ENCODE measurements around the gene LTA4H.
A peak's percentile ranks its signal among the peaks of the same experiment; 100 is the strongest.

LTA4H gene

DNA sequence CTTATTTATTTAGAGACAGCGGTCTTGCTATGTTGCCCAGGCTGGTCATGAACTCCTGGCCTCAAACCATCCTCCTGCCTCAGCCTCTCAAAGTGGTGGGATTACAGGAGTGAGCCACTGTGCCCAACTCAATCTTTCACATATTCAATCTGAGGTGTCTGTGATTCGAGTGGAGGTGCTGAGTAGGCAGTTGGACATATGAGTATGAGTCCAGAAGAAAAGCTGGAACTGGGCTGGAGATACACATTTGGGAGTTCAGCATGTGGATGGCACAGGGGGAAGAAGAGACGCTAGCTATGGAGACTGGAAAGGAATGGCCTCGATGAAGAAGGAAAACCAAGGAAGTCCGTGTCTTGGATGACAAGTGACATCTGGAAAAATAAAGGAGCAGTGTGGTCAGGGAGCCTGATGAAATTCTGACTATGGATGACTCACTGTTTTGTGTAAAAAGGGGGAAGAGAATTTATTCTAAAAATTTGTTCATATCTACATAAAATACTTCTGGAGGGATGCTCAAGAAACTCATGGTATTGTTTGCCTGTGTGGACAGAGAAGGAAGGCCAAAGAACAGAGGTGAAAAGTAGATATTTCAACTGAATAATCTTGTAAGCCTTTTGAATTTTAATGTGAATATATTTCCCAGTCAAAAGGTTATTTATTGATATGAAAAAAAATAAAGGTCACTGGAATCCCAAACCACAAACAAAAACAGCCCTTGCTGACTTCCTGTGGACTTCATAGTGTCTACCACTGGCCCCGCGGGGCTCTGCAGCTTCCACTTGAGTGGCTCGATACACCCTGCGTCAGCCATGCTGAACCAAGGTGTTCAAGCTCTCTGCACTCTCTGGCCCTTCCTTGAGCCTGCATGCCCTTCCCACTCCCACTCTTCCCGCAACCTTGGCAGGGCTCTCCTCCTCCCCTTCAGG is 8.9 kb upstream of the LTA4H start:
- no CpG with 5 or more reads among the region's 10 CpGs for WGBS (ENCODE audit: extremely low coverage, insufficient coverage, low lambda C conversion rate)
- Histone ChIP-seq H3K27ac (ENCODE audit: low read depth, low read length) (peak overlapping the region; percentile 15), H4K5ac (ENCODE audit: low read length) (no peak overlapping the region)

GRCh38 chr12:96041181-96041580 is 5.8 kb upstream of the LTA4H start:
- no peaks in the 10 kb centered on the region for H3K79me1 ChIP-seq (ENCODE audit: low read length)
- no peak overlapping the region for H2AK5ac ChIP-seq (ENCODE audit: low read length)
- H3K4me1 ChIP-seq (ENCODE audit: control insufficient read depth, low read depth, low read length): no peaks in the 10 kb centered on the region
- H2BK5ac ChIP-seq (ENCODE audit: low read length): no peak overlapping the region
- H2BK120ac ChIP-seq (ENCODE audit: low read depth, low read length): no peak overlapping the region
- no peaks in the 10 kb centered on the region for H3K36me3 ChIP-seq (ENCODE audit: control insufficient read depth, insufficient read depth, low read length)
- no CpG with 5 or more reads among the region's 1 CpG for WGBS (ENCODE audit: extremely low coverage, insufficient coverage, low lambda C conversion rate)
- H4K5ac ChIP-seq (ENCODE audit: low read length): no peak overlapping the region
- H4K8ac ChIP-seq (ENCODE audit: low read depth, low read length): no peak overlapping the region
- H3K18ac ChIP-seq (ENCODE audit: low read length): no peak overlapping the region
- H3K4ac ChIP-seq (ENCODE audit: low read depth, low read length): no peak overlapping the region
- no peak overlapping the region for H3K4me3 ChIP-seq (ENCODE audit: low read length)
- no peak for DNase-seq
- H3K56ac ChIP-seq (ENCODE audit: low read length): no peak overlapping the region
- H3K27me3 ChIP-seq (ENCODE audit: insufficient read depth, low read length, poor library complexity): no peaks in the 10 kb centered on the region
- H3K79me2 ChIP-seq (ENCODE audit: control insufficient read depth, insufficient read depth, low read length): no peaks in the 10 kb centered on the region
- H3K9ac ChIP-seq (ENCODE audit: low read length): no peak overlapping the region
- H3K23ac ChIP-seq (ENCODE audit: low read length): no peak overlapping the region
- H3K27ac ChIP-seq (ENCODE audit: low read depth, low read length): no peak overlapping the region
- no peak overlapping the region for H3K4me2 ChIP-seq (ENCODE audit: low read length)
- H2BK15ac ChIP-seq (replicated peaks; ENCODE audit: low read depth): no peak overlapping the region

More for the DNA sequence above, 8.9 kb upstream of the LTA4H start:
- Histone ChIP-seq H4K8ac (ENCODE audit: low read depth, low read length) (no peak overlapping the region), H3K56ac (ENCODE audit: low read length) (no peak overlapping the region), H3K23ac (ENCODE audit: low read length) (no peak overlapping the region), H3K4ac (ENCODE audit: low read depth, low read length) (no peak overlapping the region), H2BK5ac (ENCODE audit: low read length) (no peak overlapping the region), H3K27me3 (ENCODE audit: insufficient read depth, low read length, poor library complexity) (no peaks in the 10 kb centered on the region), H3K9ac (ENCODE audit: low read length) (no peak overlapping the region), H2BK15ac (replicated peaks; ENCODE audit: low read depth) (no peak overlapping the region), H2BK120ac (ENCODE audit: low read depth, low read length) (no peak overlapping the region), H3K18ac (ENCODE audit: low read length) (no peak overlapping the region), H3K79me2 (ENCODE audit: control insufficient read depth, insufficient read depth, low read length) (no peaks in the 10 kb centered on the region), H3K79me1 (ENCODE audit: low read length) (no peaks in the 10 kb centered on the region), H3K36me3 (ENCODE audit: control insufficient read depth, insufficient read depth, low read length) (no peaks in the 10 kb centered on the region), H3K4me2 (ENCODE audit: low read length) (no peak overlapping the region), H2AK5ac (ENCODE audit: low read length) (no peak overlapping the region), H3K4me1 (ENCODE audit: control insufficient read depth, low read depth, low read length) (no peaks in the 10 kb centered on the region), H3K4me3 (ENCODE audit: low read length) (no peak overlapping the region)
- no peak for DNase-seq

DNA sequence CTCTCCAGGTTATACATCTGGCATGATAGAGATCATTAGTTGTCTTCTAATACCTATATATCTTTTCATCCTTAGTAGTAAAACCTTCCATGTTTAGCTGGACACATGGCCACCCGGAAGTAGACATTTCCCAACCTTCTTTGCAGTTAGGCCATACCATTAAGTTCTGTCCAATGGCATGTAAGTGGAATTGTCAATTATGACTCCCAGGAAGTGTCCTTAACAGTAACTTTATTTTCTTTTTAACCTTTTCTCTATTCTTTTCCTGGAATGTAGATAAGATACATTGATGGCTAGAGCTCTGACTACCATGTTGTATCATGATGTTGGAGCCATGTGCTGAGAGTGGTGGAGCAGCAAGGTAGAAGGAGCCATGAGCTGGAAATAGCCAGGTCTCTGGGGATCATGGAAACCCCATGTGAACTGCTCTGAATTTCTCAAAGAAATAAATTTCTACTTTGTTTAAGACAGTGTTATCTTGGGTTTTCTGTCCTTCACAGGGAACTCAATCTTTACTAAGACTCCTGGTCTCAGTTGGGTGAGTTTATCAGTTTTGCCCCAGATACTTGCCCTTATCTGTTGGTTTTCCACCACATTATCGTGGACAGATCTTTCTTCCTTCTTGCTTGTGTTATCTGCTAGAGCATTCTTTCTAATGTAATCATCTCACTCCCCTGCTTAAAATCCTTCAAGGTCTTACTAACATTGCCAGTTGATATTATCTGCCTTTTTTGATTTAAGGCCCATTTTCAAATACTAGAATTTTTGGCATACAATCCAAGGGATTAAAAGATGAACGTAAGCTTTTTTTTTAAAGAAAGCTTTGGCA is 5.1 kb upstream of the LTA4H start:
- Histone ChIP-seq H4K5ac (ENCODE audit: low read length) (no peak overlapping the region), H3K36me3 (ENCODE audit: control insufficient read depth, insufficient read depth, low read length) (no peaks in the 10 kb centered on the region), H3K79me2 (ENCODE audit: control insufficient read depth, insufficient read depth, low read length) (no peaks in the 10 kb centered on the region), H2BK15ac (replicated peaks; ENCODE audit: low read depth) (no peak overlapping the region), H3K56ac (ENCODE audit: low read length) (no peak overlapping the region), H3K27ac (ENCODE audit: low read depth, low read length) (no peak overlapping the region), H3K9ac (ENCODE audit: low read length) (no peak overlapping the region), H4K8ac (ENCODE audit: low read depth, low read length) (no peak overlapping the region), H3K27me3 (ENCODE audit: insufficient read depth, low read length, poor library complexity) (no peaks in the 10 kb centered on the region), H3K4me2 (ENCODE audit: low read length) (no peak overlapping the region), H3K18ac (ENCODE audit: low read length) (no peak overlapping the region), H3K23ac (ENCODE audit: low read length) (no peak overlapping the region), H3K79me1 (ENCODE audit: low read length) (no peaks in the 10 kb centered on the region), H3K4me3 (ENCODE audit: low read length) (no peak overlapping the region), H2AK5ac (ENCODE audit: low read length) (no peak overlapping the region), H3K4ac (ENCODE audit: low read depth, low read length) (no peak overlapping the region), H2BK5ac (ENCODE audit: low read length) (no peak overlapping the region), H2BK120ac (ENCODE audit: low read depth, low read length) (no peak overlapping the region), H3K4me1 (ENCODE audit: control insufficient read depth, low read depth, low read length) (no peaks in the 10 kb centered on the region)
- DNase-seq: peak; percentile 71
- WGBS (ENCODE audit: extremely low coverage, insufficient coverage, low lambda C conversion rate): no CpG with 5 or more reads among the region's 3 CpGs

GRCh38 chr12:96039516-96039915 is 4.1 kb upstream of the LTA4H start:
- Histone ChIP-seq H3K27ac (ENCODE audit: low read depth, low read length) (no peak overlapping the region), H3K36me3 (ENCODE audit: control insufficient read depth, insufficient read depth, low read length) (no peaks in the 10 kb centered on the region), H4K8ac (ENCODE audit: low read depth, low read length) (no peak overlapping the region), H2BK5ac (ENCODE audit: low read length) (no peak overlapping the region), H3K18ac (ENCODE audit: low read length) (no peak overlapping the region), H3K9ac (ENCODE audit: low read length) (no peak overlapping the region), H2BK120ac (ENCODE audit: low read depth, low read length) (no peak overlapping the region), H3K27me3 (ENCODE audit: insufficient read depth, low read length, poor library complexity) (no peaks in the 10 kb centered on the region), H3K79me1 (ENCODE audit: low read length) (peaks cover 1% of the 10 kb centered on the region), H3K4me3 (ENCODE audit: low read length) (no peak overlapping the region), H2AK5ac (ENCODE audit: low read length) (no peak overlapping the region), H3K56ac (ENCODE audit: low read length) (no peak overlapping the region), H4K5ac (ENCODE audit: low read length) (no peak overlapping the region), H3K4ac (ENCODE audit: low read depth, low read length) (no peak overlapping the region), H3K23ac (ENCODE audit: low read length) (no peak overlapping the region), H3K4me1 (ENCODE audit: control insufficient read depth, low read depth, low read length) (no peaks in the 10 kb centered on the region), H2BK15ac (replicated peaks; ENCODE audit: low read depth) (no peak overlapping the region), H3K79me2 (ENCODE audit: control insufficient read depth, insufficient read depth, low read length) (no peaks in the 10 kb centered on the region), H3K4me2 (ENCODE audit: low read length) (no peak overlapping the region)
- DNase-seq: no peak
- no CpG with 5 or more reads among the region's 3 CpGs for WGBS (ENCODE audit: extremely low coverage, insufficient coverage, low lambda C conversion rate)

GRCh38 chr12:96036765-96037455 is 1.5 kb upstream of the LTA4H start:
- Histone ChIP-seq H2BK5ac (ENCODE audit: low read length) (no peak overlapping the region), H3K4me3 (ENCODE audit: low read length) (no peak overlapping the region), H3K27ac (ENCODE audit: low read depth, low read length) (no peak overlapping the region), H3K27me3 (ENCODE audit: insufficient read depth, low read length, poor library complexity) (no peaks in the 10 kb centered on the region), H3K4ac (ENCODE audit: low read depth, low read length) (no peak overlapping the region), H3K4me1 (ENCODE audit: control insufficient read depth, low read depth, low read length) (no peaks in the 10 kb centered on the region), H3K4me2 (ENCODE audit: low read length) (no peak overlapping the region), H4K8ac (ENCODE audit: low read depth, low read length) (no peak overlapping the region), H3K79me2 (ENCODE audit: control insufficient read depth, insufficient read depth, low read length) (no peaks in the 10 kb centered on the region), H2BK120ac (ENCODE audit: low read depth, low read length) (no peak overlapping the region), H3K9ac (ENCODE audit: low read length) (no peak overlapping the region), H2BK15ac (replicated peaks; ENCODE audit: low read depth) (no peak overlapping the region), H3K23ac (ENCODE audit: low read length) (no peak overlapping the region), H4K5ac (ENCODE audit: low read length) (no peak overlapping the region), H2AK5ac (ENCODE audit: low read length) (no peak overlapping the region), H3K18ac (ENCODE audit: low read length) (no peak overlapping the region), H3K56ac (ENCODE audit: low read length) (no peak overlapping the region), H3K36me3 (ENCODE audit: control insufficient read depth, insufficient read depth, low read length) (no peaks in the 10 kb centered on the region), H3K79me1 (ENCODE audit: low read length) (peaks cover 3% of the 10 kb centered on the region)
- DNase-seq: no peak
- WGBS (ENCODE audit: extremely low coverage, insufficient coverage, low lambda C conversion rate): no CpG with 5 or more reads among the region's 8 CpGs
